GM12878 (cell line): ENCODE measurements around the gene KIN. TPM values are rescaled to one million over a fixed set of nuclear protein-coding genes. Genes with fewer than 3 reads are reported as not detected.

ENCODE experiments used
- ATAC-seq: fragments of 200-7000 bp; cut with Tn5 transposase; 3 replicates; pipeline ENCODE4 v1.9.1; 2020; ENCODE audit warnings: mild to moderate bottlenecking, moderate library complexity
- BruUV-seq: library from RNA; stranded (reverse); fragments of 400-500 nt; replicated peaks from 2 replicates; lab custom pipeline; 2021; lab: Mats Ljungman, UMichigan
- CTCF ChIA-PET: fragments of 300-600 bp; sonication (Branson Sonifier 250); formaldehyde crosslinking; extraction: SDS; loops from one replicate; lab custom pipeline; 2021; ENCODE audit warnings: inconsistent platforms; lab: Yijun Ruan, JAX
- POLR2A ChIA-PET: fragments of 350-600 bp; formaldehyde crosslinking; extraction: SDS; loops from one replicate; lab custom pipeline; 2021; ENCODE audit warnings: inconsistent platforms; lab: Charles Lee
- RAD21 ChIA-PET: fragments of 300-600 bp; sonication (Branson Sonifier 250); formaldehyde crosslinking; loops from one replicate; lab custom pipeline; 2023; ENCODE audit warnings: antibody characterized with exemption; ENCODE audit not compliant: unreplicated experiment; lab: Charles Lee
- SMC1A ChIA-PET: fragments of 300-600 bp; sonication (Branson Sonifier 250); formaldehyde crosslinking; loops from one replicate; lab custom pipeline; 2023; ENCODE audit not compliant: unreplicated experiment, uncharacterized antibody; lab: Charles Lee
- DNase-seq: peaks from one replicate; pipeline ENCODE4 v3.0.0-alpha.2; 2011; ENCODE audit warnings: low read depth, low spot score
- FAIRE-seq: peaks from 3 replicates; lab custom pipeline; 2011; peaks lifted over from hg19 to GRCh38; lab: Jason Lieb, UNC
- H2AFZ ChIP-seq: 2 replicates; pipeline ENCODE4 v1.6.0; 2011; ENCODE audit warnings: low read depth, low read length, control low read depth; ENCODE audit not compliant: control insufficient read depth
- H3K27ac ChIP-seq: 2 replicates; pipeline ENCODE4 v1.5.1; 2011; ENCODE audit warnings: control low read depth; ENCODE audit not compliant: control insufficient read depth, insufficient read depth
- H3K27me3 ChIP-seq, 2 experiments: replicated peaks in 1 of 2; 2 replicates each; pipeline versions ENCODE4 v1.6.0 to v1.6.1; 2011; ENCODE audit warnings: low read length in 1 of 2; ENCODE audit not compliant: control insufficient read depth in 2 of 2, insufficient read depth in 2 of 2
- H3K36me3 ChIP-seq, 2 experiments: 2 replicates each; pipeline ENCODE4 v1.5.1; 2011; ENCODE audit warnings: low read length in 1 of 2; ENCODE audit not compliant: control insufficient read depth in 2 of 2, insufficient read depth in 2 of 2
- H3K4me1 ChIP-seq: 2 replicates; pipeline ENCODE4 v1.6.1; 2011; ENCODE audit warnings: mild to moderate bottlenecking, low read length, moderate library complexity, mixed read lengths; ENCODE audit not compliant: control insufficient read depth, insufficient read depth
- H3K4me2 ChIP-seq: 2 replicates; pipeline ENCODE4 v1.6.0; 2011; ENCODE audit warnings: control low read depth; ENCODE audit not compliant: control insufficient read depth, insufficient read depth
- H3K4me3 ChIP-seq: fragments of 200-600 bp; sonication (generic); 2 replicates; pipeline ENCODE4 v1.5.1; 2016
- H3K79me2 ChIP-seq: 2 replicates; pipeline ENCODE4 v1.6.0; 2011; ENCODE audit warnings: low read length; ENCODE audit not compliant: control insufficient read depth, insufficient read depth
- H3K9ac ChIP-seq: 2 replicates; pipeline ENCODE4 v1.8.0; 2011; ENCODE audit warnings: low read length, control low read depth, mixed read lengths; ENCODE audit not compliant: control insufficient read depth, insufficient read depth
- H3K9me3 ChIP-seq: replicated peaks from 3 replicates; pipeline ENCODE4 v1.5.1; 2011; ENCODE audit warnings: mild to moderate bottlenecking, low read length; ENCODE audit not compliant: control insufficient read depth, insufficient read depth
- H4K20me1 ChIP-seq: 2 replicates; pipeline ENCODE4 v1.6.0; 2011; ENCODE audit not compliant: control insufficient read depth, insufficient read depth
- ASH2L ChIP-seq: fragments of 300-600, 200-600 bp; sonication (generic); IDR thresholded peaks from 2 replicates; pipeline ENCODE4 v1.6.1; 2017; ENCODE audit warnings: low read depth, mild to moderate bottlenecking, borderline replicate concordance
- EGR1 ChIP-seq, 2 experiments: IDR thresholded peaks; 1 replicate in 1 of 2; 2 replicates in 1 of 2; pipeline ENCODE4 v1.6.1; 2011 to 2012; ENCODE audit warnings: low read depth in 2 of 2, low read length in 2 of 2, borderline replicate concordance in 1 of 2, mild to moderate bottlenecking in 1 of 2, moderate library complexity in 1 of 2
- ESRRA ChIP-seq: IDR thresholded peaks from 2 replicates; pipeline ENCODE4 v1.6.1; 2012; ENCODE audit warnings: mild to moderate bottlenecking, low read length, improper control_type of control experiment
- HCFC1 ChIP-seq: fragments of 150-350 bp; IDR thresholded peaks from 2 replicates; pipeline ENCODE4 v1.6.1; 2014; ENCODE audit warnings: low read length
- IKZF1 ChIP-seq: fragments of 450-650 bp; conservative IDR thresholded peaks from 2 replicates; pipeline ENCODE4 v1.6.1; 2017; ENCODE audit warnings: antibody characterized with exemption, mild to moderate bottlenecking
- RAD21 ChIP-seq: IDR thresholded peaks from 2 replicates; pipeline ENCODE4 v1.6.1; 2011; ENCODE audit warnings: mild to moderate bottlenecking, low read depth, low read length, moderate library complexity; ENCODE audit not compliant: insufficient read depth
- SRF ChIP-seq, 2 experiments: IDR thresholded peaks; 2 replicates each; pipeline ENCODE4 v1.6.1; 2011; ENCODE audit warnings: low read depth in 2 of 2, low read length in 2 of 2, mild to moderate bottlenecking in 1 of 2, moderate library complexity in 1 of 2
- ZNF622 ChIP-seq: fragments of 450-650 bp; IDR thresholded peaks from 2 replicates; pipeline ENCODE4 v1.6.1; 2017; ENCODE audit warnings: mild to moderate bottlenecking, inconsistent platforms
- WGBS: methylation state at CpG from one replicate; pipeline ENCODE4 v1.1.6; 2016; ENCODE audit warnings: low lambda C conversion rate; ENCODE audit not compliant: insufficient replicate concordance, insufficient coverage; ENCODE audit errors: missing lambda C conversion rate; 5-methylcytosine and 5-hydroxymethylcytosine counted together
- in situ Hi-C: fragments of 300-500 bp; cut with MboI; formaldehyde crosslinking; loops from 9 replicates; pipeline ENCODE4 v1.14.3; 2018; ENCODE audit warnings: mixed read lengths
- intact Hi-C: fragments of 100-400 bp; cut with micrococcal nuclease; formaldehyde crosslinking; loops from one replicate; pipeline ENCODE4 v1.14.2; 2022; ENCODE audit not compliant: unreplicated experiment
- polyA plus RNA-seq, 11 experiments: library from polyadenylated mRNA; depleted of rRNA in 4 of 11; unstranded in 6 of 11; stranded (reverse) in 5 of 11; fragments of >200 nt; fragmentation: Nextera tagmentation in 4 of 11; fragmentation: Illumina TruSeq in 1 of 11; extraction: Ambion mirVana in 4 of 11; extraction: Trizol in 1 of 11; gene quantifications; 1 replicate in 1 of 11; 2 replicates in 10 of 11; pipeline versions ENCODE4 v1.2.1 to v1.2.3, GENCODE V29; 2011 to 2016; ENCODE audit warnings: inconsistent platforms in 2 of 11, missing spikeins in 2 of 11, low read depth in 1 of 11
- total RNA-seq, 4 experiments: library from RNA; depleted of rRNA in 3 of 4; stranded (reverse); fragments of >200 nt in 3 of 4; fragmentation: Illumina TruSeq in 1 of 4; extraction: Trizol in 1 of 4; gene quantifications; 2 replicates each; pipeline versions ENCODE4 v1.2.1 to v1.2.3, GENCODE V29; 2013 to 2021
- TF ChIP-seq, protein P1 (sequence below): fragments of 450-650 bp; IDR thresholded peaks from 2 replicates; pipeline ENCODE4 v1.6.1; 2017; ENCODE audit warnings: antibody characterized with exemption, mild to moderate bottlenecking, moderate library complexity
- TF ChIP-seq, protein P2 (sequence below): fragments of 450-650 bp; IDR thresholded peaks from 2 replicates; pipeline ENCODE4 v1.6.1; 2018; ENCODE audit warnings: borderline replicate concordance, mild to moderate bottlenecking; ENCODE audit not compliant: partially characterized antibody

KIN gene
- total and polyA plus RNA-seq, 10 of the 15 experiments (the other 5 are each of a cell fraction or from before 2014, with no cell fraction given), result 6.8 to 33.2 (median 11.3) TPM

DNA sequence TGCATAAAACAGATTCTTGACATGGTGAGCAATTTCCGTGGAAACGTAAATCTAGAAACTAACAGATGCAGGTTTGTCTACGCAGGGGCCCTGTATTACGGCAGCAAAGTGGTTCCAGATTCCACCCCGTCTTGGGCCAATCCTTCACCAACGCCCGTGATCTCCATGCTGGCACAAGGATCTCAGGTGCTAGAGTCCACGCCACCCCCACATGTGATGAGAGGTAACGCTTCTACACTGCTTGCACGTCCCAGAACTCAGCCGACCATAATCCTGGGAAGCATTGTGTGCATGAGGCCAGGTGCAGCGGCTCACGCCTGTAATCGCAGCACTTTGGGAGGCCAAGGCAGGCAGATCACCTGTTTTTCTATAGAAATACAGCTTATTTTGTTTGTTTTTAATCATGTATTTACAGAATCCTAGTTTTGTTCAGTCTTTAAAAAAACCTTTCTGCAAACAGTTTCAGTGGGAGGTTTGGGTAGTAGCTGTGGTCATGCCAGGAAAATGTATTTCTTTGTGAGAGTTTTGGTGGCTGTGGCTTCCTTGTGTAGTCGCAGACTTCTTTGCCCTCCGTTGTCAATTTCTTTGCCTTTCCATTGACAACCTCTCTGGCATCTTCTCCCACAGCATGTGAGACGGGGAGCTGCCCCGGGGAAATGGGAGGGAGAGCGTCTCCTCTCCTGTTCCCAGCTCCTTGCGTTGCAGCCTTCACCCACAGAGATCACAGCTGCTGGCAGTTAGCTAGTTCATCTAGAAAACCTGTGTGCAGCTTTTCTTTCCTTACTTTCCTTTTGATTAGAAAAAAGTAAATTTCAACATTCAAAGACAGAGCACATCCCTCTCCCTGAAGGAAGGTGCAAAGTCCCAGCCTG lies 49.0 kb downstream of the KIN start:
- Histone ChIP-seq H3K27me3 (no peaks in the 10 kb centered on the region), H3K9me3 (no peaks in the 10 kb centered on the region), H3K4me3 (no peak overlapping the region), H3K79me2 (no peaks in the 10 kb centered on the region), H4K20me1 (no peaks in the 10 kb centered on the region), H3K4me1 (no peaks in the 10 kb centered on the region), H3K9ac (no peak overlapping the region), H3K36me3 (no peaks in the 10 kb centered on the region), H3K27ac (no peak overlapping the region), H2AFZ (no peak overlapping the region), H3K4me2 (no peak overlapping the region)
- DNase-seq (no peak), ATAC-seq (no peak), FAIRE-seq (no peak)
- CTCF ChIA-PET, result interaction anchor here (0.8 kb wide), 1 partner anchor 12 kb away, joined by 5 read pairs; no protein-coding TSS in a partner anchor
- POLR2A ChIA-PET, result interaction anchor here (0.6 kb wide), 1 partner anchor 178 kb away, joined by 4 read pairs; no protein-coding TSS in a partner anchor
- 84% methylated on average over 20 of the region's 20 CpGs for WGBS
- TF ChIP-seq, protein P1, sequence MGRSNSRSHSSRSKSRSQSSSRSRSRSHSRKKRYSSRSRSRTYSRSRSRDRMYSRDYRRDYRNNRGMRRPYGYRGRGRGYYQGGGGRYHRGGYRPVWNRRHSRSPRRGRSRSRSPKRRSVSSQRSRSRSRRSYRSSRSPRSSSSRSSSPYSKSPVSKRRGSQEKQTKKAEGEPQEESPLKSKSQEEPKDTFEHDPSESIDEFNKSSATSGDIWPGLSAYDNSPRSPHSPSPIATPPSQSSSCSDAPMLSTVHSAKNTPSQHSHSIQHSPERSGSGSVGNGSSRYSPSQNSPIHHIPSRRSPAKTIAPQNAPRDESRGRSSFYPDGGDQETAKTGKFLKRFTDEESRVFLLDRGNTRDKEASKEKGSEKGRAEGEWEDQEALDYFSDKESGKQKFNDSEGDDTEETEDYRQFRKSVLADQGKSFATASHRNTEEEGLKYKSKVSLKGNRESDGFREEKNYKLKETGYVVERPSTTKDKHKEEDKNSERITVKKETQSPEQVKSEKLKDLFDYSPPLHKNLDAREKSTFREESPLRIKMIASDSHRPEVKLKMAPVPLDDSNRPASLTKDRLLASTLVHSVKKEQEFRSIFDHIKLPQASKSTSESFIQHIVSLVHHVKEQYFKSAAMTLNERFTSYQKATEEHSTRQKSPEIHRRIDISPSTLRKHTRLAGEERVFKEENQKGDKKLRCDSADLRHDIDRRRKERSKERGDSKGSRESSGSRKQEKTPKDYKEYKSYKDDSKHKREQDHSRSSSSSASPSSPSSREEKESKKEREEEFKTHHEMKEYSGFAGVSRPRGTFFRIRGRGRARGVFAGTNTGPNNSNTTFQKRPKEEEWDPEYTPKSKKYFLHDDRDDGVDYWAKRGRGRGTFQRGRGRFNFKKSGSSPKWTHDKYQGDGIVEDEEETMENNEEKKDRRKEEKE, result no peak
- TF ChIP-seq ZNF622 (no peak), HCFC1 (no peak), IKZF1 (no peak), ASH2L (no peak), ESRRA (no peak), SRF (IDR thresholded peaks at IDR 0.05; ENCODE audit: low read depth in 2 of 2, low read length in 2 of 2) (no peak), RAD21 (no peak), EGR1 (IDR thresholded peaks at IDR 0.05; ENCODE audit: borderline replicate concordance in 1 of 2, low read depth in 2 of 2, low read length in 2 of 2) (no peak)
- TF ChIP-seq, protein P2, sequence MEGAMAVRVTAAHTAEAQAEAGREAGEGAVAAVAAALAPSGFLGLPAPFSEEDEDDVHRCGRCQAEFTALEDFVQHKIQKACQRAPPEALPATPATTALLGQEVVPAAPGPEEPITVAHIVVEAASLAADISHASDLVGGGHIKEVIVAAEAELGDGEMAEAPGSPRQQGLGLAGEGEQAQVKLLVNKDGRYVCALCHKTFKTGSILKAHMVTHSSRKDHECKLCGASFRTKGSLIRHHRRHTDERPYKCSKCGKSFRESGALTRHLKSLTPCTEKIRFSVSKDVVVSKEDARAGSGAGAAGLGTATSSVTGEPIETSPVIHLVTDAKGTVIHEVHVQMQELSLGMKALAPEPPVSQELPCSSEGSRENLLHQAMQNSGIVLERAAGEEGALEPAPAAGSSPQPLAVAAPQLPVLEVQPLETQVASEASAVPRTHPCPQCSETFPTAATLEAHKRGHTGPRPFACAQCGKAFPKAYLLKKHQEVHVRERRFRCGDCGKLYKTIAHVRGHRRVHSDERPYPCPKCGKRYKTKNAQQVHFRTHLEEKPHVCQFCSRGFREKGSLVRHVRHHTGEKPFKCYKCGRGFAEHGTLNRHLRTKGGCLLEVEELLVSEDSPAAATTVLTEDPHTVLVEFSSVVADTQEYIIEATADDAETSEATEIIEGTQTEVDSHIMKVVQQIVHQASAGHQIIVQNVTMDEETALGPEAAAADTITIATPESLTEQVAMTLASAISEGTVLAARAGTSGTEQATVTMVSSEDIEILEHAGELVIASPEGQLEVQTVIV, result no peak
- in situ Hi-C loops (no loop called here), intact Hi-C loops (no loop called here)
- BruUV-seq, result no TSS peak
- SMC1A ChIA-PET, result interaction anchor here (0.6 kb wide), 1 partner anchor 146 kb away, joined by 3 read pairs; no protein-coding TSS in a partner anchor
- RAD21 ChIA-PET, result no interaction called here
